GM19395 (cell line): Measurements from ENCODE around the gene GOLM1.

Experiments
- ATAC-seq: cut with Tn5 transposase; IDR thresholded peaks from one replicate; pipeline ENCODE4 v1.9.1; 2021; ENCODE audit warnings: mild to moderate bottlenecking, moderate library complexity; ENCODE audit not compliant: unreplicated experiment

GOLM1 gene

DNA sequence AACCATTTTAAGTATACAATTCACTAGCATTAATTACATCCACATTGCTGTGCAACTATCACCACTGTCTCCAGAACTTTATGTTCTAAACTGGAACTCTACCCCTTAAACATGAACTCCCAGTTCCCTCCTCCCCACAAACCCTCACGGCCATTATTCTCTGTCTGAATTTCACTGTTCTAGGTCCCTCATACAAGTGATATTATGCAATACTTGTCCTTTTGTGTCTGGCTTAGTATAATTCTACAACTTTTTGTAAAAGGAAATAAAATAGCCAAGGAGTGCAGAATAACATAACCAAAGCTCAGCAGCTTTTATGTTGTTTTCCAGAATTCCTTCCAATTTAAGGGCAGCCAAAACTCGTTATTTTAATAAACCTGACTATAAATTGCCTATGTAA lies 105.2 kb downstream of the GOLM1 start:
- ATAC-seq = no peak

DNA sequence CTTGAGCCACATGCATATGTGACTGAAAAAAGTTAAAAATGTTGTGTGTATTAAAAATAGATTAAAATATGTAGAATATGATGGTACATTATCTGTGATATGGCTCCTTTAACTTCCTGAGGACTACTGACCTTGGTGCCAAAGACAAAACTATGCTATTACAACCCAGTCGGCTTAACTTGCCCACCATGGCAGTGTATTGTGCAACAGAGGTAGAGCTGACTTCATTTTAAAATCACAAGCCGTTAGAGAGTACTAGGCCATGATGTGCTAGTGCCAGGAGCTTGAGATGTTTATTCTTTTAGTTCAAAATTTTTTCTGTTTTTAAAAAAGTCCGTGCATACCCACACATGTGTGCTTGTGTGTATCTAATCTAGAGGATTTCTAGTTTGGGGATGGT lies 112.1 kb downstream of the GOLM1 start:
- ATAC-seq = no peak

DNA sequence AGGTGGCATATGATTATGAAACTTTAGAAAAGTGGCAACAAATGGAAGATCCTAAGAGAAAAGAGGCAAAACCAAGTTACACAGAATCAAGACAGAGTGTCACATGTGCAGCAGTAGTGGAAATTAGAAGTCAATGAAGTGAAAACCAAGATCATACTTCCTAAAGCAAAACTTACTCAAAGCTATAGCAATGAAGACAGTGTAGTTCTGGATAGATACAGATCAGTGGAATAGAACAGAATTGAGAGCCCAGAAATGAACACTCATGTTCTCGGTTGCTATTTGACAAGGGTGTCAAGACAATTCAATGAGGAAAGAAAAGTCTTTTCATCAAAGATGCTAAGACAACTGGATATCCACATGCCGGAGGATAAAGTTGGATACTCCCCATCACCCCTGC lies 114.9 kb downstream of the GOLM1 start:
- ATAC-seq = no peak

DNA sequence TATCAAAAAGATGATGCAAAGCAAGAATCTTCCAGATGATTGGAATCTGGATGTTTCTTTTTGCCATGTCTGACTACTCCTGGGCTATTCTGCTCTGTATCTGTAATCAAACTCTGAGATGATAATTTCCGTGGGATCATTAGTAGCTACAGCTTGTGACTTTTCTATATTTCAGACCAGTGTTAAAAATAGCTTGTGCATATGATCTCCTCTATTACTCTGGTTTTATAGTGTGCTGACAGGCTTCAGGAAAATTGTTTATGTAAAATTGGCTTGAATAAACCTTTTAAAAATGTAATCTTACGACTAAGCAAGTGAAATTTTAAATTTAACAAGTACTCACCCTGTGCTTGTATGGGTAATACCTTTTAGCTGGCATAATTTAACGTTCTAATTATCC lies 118.0 kb downstream of the GOLM1 start:
- ATAC-seq = no peak

DNA sequence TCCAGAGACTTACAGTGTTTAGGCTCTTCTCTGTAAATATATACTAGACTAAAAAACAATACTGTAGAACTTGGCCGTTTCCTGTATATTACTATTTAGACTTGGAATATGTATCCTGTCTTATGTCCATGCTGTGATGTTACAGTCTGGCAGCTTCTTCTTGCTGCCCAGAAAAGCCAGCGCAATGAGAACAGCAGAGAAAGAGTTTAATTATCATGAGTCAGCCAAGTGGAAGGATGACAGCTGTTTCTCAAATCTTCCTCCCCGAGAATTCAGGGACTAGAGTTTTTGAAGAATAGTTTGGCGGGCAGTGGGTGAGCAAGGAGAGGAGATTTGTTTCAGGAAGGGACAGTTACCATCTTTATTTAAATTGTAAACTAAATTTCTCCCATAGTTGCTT lies 120.9 kb downstream of the GOLM1 start:
- no peak for ATAC-seq
